ENCODE measurements around the gene SND1. TPM values are rescaled to one million over a fixed set of nuclear protein-coding genes. Genes with fewer than 3 reads are reported as not detected.

SND1 gene
- total and polyA plus RNA-seq, 7 donors: 29.2 to 72.8 (median 48.2) TPM

DNA sequence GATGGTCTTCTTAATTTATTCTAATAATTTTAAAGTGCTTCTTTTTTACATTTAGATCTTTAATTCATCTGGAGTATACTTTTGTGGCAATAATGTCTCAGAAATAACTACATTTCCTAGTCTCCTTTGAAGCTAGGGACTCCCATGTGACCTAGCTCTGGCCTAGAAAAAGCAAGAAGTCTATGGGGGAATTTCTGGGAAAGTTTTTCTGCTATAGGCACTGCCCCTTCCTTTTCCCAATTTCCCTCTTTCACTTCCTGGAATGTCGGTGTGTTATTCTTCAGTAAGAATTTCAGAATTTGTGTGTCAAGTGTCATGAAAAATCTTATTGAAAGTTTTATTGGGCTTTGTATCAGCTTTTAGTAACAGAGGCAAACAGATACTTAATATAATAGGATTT lies 473.8 kb downstream of the SND1 start:
- H3K4me3 ChIP-seq: no peak overlapping the region
- no peak for DNase-seq
- no peaks in the 10 kb centered on the region for H3K9me3 ChIP-seq
- intact Hi-C loops (cut with DNase I): no loop called here
- peaks cover 0 to 32% (median 6%) of the 10 kb centered on the region in 3 donors for H3K27me3 ChIP-seq (ENCODE audit: insufficient read depth in 3 of 3, low read length in 2 of 3)
- H3K27ac ChIP-seq: no peak overlapping the region
- ATAC-seq: no peak
- no peaks in the 10 kb centered on the region for H3K4me1 ChIP-seq
- TF ChIP-seq, protein P1, sequence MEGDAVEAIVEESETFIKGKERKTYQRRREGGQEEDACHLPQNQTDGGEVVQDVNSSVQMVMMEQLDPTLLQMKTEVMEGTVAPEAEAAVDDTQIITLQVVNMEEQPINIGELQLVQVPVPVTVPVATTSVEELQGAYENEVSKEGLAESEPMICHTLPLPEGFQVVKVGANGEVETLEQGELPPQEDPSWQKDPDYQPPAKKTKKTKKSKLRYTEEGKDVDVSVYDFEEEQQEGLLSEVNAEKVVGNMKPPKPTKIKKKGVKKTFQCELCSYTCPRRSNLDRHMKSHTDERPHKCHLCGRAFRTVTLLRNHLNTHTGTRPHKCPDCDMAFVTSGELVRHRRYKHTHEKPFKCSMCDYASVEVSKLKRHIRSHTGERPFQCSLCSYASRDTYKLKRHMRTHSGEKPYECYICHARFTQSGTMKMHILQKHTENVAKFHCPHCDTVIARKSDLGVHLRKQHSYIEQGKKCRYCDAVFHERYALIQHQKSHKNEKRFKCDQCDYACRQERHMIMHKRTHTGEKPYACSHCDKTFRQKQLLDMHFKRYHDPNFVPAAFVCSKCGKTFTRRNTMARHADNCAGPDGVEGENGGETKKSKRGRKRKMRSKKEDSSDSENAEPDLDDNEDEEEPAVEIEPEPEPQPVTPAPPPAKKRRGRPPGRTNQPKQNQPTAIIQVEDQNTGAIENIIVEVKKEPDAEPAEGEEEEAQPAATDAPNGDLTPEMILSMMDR (IDR thresholded peaks at IDR 0.05): no peak
- WGBS, 3 donors: 65 to 74% (median 74%) methylated on average over 1 of the region's 1 CpG
- no peaks in the 10 kb centered on the region for H3K36me3 ChIP-seq (ENCODE audit: insufficient read depth in 1 of 2, low read depth in 1 of 2)

DNA sequence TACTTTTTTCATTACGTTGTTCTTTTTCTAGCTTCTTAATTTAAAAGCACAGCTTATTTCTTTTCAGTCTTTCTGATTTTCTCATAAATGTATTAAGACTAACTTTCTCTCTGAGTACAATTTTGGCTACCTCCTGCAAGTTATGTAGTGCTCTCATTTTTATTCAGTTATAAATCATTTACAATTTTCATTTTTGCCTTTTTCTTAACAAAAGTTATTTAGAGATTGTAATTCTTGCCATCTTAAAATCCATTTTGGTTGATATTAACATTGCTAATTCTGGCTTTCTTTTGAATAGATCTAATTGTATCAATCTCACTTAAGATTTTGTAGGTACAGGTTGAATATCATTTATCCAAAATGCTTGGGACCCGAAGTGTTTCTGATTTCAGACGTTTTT lies 476.4 kb downstream of the SND1 start:
- ATAC-seq (no peak), DNase-seq (no peak)
- H3K36me3 ChIP-seq (ENCODE audit: insufficient read depth in 1 of 2, low read depth in 1 of 2): no peaks in the 10 kb centered on the region
- H3K27ac ChIP-seq: no peak overlapping the region
- no peak overlapping the region for H3K4me3 ChIP-seq
- no peaks in the 10 kb centered on the region for H3K9me3 ChIP-seq
- H3K27me3 ChIP-seq (ENCODE audit: insufficient read depth in 3 of 3, low read length in 2 of 3): peaks cover 0 to 39% (median 6%) of the 10 kb centered on the region in 3 donors
- no peaks in the 10 kb centered on the region for H3K4me1 ChIP-seq
- intact Hi-C loops (cut with DNase I): no loop called here
- WGBS, 3 donors: 77 to 79% (median 78%) methylated on average over 3 of the region's 3 CpGs
- TF ChIP-seq, protein P1 (IDR thresholded peaks at IDR 0.05): no peak

DNA sequence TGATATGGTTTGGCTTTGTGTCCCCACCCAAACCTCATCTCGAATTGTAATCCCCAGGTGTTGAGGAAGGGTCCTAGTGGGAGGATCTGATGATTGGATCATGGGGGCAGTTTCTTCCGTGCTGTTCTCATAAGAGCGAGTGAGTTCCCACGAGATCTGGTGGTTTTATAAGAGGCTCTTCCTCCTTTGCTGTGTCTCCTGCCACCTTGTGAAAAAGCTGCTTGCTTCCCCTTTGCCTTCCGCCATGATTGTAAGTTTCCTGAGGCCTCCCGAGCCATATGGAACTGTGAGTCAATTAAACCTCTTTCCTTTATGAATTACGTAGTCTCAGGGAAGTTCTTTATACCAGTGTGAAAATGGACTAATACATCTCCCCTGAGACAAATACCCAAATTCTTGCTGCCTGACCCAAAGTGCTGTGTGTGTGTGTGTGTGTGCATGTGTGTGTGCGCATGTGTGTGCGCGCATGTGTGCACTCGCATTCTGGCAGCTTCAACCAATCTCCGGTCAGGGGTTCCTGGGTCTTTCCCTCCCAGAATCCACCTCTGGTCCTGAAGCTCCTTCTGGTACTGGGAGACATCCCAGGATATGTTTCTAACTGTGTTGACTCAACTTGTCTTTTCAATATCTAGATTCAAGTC lies 477.4 kb downstream of the SND1 start:
- TF ChIP-seq, protein P1 (IDR thresholded peaks at IDR 0.05): no peak
- no peaks in the 10 kb centered on the region for H3K9me3 ChIP-seq
- 76 to 83% (median 79%) methylated on average over 12 of the region's 12 CpGs for WGBS, 3 donors
- no peak overlapping the region for H3K27ac ChIP-seq
- H3K4me3 ChIP-seq: no peak overlapping the region
- H3K27me3 ChIP-seq (ENCODE audit: insufficient read depth in 3 of 3, low read length in 2 of 3): peaks cover 0 to 43% (median 3%) of the 10 kb centered on the region in 3 donors
- ATAC-seq (no peak), DNase-seq (no peak)
- no peaks in the 10 kb centered on the region for H3K36me3 ChIP-seq (ENCODE audit: insufficient read depth in 1 of 2, low read depth in 1 of 2)
- intact Hi-C loops (cut with DNase I): no loop called here
- H3K4me1 ChIP-seq: no peaks in the 10 kb centered on the region

DNA sequence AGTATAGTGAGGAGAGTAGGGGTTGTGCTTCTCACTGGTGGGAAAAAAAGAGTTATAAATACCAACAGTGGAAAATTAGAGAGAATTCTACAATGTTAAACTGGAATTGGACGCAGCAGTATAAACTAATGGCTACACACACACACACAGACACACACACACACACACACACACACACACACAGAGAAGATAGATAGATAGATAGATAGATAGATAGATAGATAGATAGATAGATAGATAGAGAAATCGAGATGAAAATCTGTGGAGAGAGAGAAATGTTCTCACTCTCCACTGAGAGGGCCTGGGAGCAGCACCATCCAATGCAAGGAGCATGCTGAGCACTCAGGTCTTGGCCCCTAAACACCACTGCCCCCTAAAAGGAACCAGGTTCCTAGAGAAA lies 479.1 kb downstream of the SND1 start:
- TF ChIP-seq, protein P1 (IDR thresholded peaks at IDR 0.05): no peak
- ATAC-seq (no peak), DNase-seq (no peak)
- Histone ChIP-seq H3K36me3 (ENCODE audit: insufficient read depth in 1 of 2, low read depth in 1 of 2) (no peaks in the 10 kb centered on the region), H3K4me3 (no peak overlapping the region), H3K4me1 (peaks cover 5% of the 10 kb centered on the region), H3K9me3 (no peaks in the 10 kb centered on the region), H3K27me3 (ENCODE audit: insufficient read depth in 3 of 3, low read length in 2 of 3) (peaks cover 0 to 56% (median 12%) of the 10 kb centered on the region in 3 donors), H3K27ac (no peak overlapping the region)
- WGBS, 3 donors: 82 to 95% (median 86%) methylated on average over 2 of the region's 2 CpGs
- intact Hi-C loops (cut with DNase I): loop anchor here in 1 of 2 donors (5.0 kb wide), 1 partner anchor 419 kb away; no protein-coding TSS in a partner anchor

DNA sequence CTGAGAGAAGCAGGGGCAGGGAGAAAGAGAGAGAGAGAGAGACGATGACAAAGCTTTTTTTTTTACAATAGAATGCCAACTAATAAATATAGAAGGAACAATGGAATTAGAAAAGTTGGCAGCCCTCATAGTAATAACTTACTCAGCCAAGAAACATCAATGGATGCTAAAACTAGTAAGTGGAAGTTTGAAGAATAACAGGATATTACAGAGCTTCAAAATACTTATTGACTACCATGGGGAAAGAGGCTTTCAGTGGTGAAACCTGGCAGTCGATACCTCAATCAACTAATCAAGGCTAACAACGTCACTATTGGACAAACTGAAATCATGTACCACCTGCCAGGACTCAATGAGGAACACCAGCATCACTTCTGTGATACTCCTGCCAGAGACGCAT lies 479.7 kb downstream of the SND1 start:
- H3K4me1 ChIP-seq: peaks cover 5% of the 10 kb centered on the region
- intact Hi-C loops (cut with DNase I): loop anchor here in 1 of 2 donors (5.0 kb wide), 1 partner anchor 419 kb away; no protein-coding TSS in a partner anchor
- no peak for DNase-seq
- 59 to 63% (median 59%) methylated on average over 4 of the region's 4 CpGs for WGBS, 3 donors
- TF ChIP-seq, protein P1 (IDR thresholded peaks at IDR 0.05): no peak
- H3K27me3 ChIP-seq (ENCODE audit: insufficient read depth in 3 of 3, low read length in 2 of 3): peaks cover 0 to 61% (median 16%) of the 10 kb centered on the region in 3 donors
- no peak overlapping the region for H3K4me3 ChIP-seq
- no peaks in the 10 kb centered on the region for H3K9me3 ChIP-seq
- no peak overlapping the region for H3K27ac ChIP-seq
- H3K36me3 ChIP-seq (ENCODE audit: insufficient read depth in 1 of 2, low read depth in 1 of 2): no peaks in the 10 kb centered on the region
- ATAC-seq: no peak
